ENCODE results near the gene ERMN. TPM values are rescaled to one million over a fixed set of nuclear protein-coding genes. Genes with fewer than 3 reads are reported as not detected.
A peak's percentile ranks its signal among the peaks of the same experiment; 100 is the strongest.
"Not testable (repeated sequence)": the region's sequence is repeated elsewhere in the genome, so short reads cannot be mapped to it uniquely, and the experiment has no call there.

Gene ERMN, protein sequence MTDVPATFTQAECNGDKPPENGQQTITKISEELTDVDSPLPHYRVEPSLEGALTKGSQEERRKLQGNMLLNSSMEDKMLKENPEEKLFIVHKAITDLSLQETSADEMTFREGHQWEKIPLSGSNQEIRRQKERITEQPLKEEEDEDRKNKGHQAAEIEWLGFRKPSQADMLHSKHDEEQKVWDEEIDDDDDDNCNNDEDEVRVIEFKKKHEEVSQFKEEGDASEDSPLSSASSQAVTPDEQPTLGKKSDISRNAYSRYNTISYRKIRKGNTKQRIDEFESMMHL
- under 1 TPM; 0.06 to 0.32 (median 0.14) TPM for total RNA-seq
- long read RNA-seq, donor 1, result 0 reads
- long read RNA-seq, donor 2, result 0 reads

DNA sequence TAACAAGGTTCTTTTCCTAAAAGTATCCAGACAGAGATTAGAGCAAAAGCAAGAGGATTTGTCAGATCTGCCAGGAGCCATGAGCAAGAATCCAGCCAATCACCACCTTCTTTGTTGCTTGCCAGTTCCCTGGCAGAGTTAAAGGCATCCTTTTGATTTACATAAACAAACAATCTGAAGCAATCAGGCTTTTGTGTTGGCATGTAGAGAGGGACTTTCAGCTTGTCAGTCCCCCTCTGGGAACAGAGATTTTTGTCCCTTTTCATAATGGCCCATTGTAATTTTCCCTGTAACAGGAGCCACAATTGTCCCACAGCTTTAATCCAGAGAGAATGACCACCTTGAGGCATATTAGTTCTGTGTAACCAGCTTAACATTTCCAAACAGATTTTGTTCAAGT is at the start of gene ERMN:
Gene ERMN, minus strand, starts transcription at position 39 of the 400 bp plus-strand sequence. CDS start 182 bp downstream, outside the sequence.
- intact Hi-C loops (cut with DNase I, micrococcal nuclease), result no loop called here
- Histone ChIP-seq H3K4me3 (no peak within 1 kb of the TSS), H3K4me1 (ENCODE audit: low read depth) (peaks cover 10% of the 10 kb centered on the region), H3K36me3 (ENCODE audit: low read depth) (no peaks in the 10 kb centered on the region), H3K9me3 (no peaks in the 10 kb centered on the region)
- ATAC-seq, result no peak
- DNase-seq, result no peak
- no peak for TF ChIP-seq CTCF (IDR thresholded peaks at IDR 0.05)

DNA sequence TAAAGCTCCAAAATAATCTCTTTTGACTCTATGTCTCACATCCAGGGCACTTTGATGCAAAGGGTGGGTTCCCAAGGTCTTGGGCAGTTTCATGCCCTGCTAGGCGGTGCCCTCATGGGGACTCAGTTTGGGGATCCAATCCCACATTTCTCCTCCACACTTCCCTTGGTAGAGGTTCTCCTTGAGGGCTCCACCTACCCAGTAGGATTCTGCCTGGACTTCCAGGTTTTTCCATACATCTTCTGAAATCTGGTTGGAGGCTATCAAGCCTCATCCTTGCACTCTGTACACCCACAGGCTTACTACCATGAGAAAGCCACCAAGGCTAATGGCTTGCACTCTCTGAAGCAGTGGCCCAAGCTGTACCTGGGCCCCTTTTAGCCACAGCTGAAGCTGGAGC is 49.8 kb upstream of the ERMN start:
- intact Hi-C loops (cut with DNase I, micrococcal nuclease), result no loop called here
- Histone ChIP-seq H3K36me3 (ENCODE audit: low read depth) (no peaks in the 10 kb centered on the region), H3K4me3 (no peak overlapping the region), H3K4me1 (ENCODE audit: low read depth) (no peaks in the 10 kb centered on the region), H3K9me3 (peaks cover 19% of the 10 kb centered on the region)
- TF ChIP-seq CTCF (IDR thresholded peaks at IDR 0.05), result no peak
- DNase-seq, result no peak
- no peak for ATAC-seq

GRCh38 chr2:157368508-157368907 is 42.9 kb upstream of the ERMN start:
- H3K4me1 ChIP-seq (ENCODE audit: low read depth); H3K9me3 ChIP-seq; H3K36me3 ChIP-seq (ENCODE audit: low read depth); H3K4me3 ChIP-seq; ATAC-seq; intact Hi-C loops (cut with DNase I, micrococcal nuclease); DNase-seq: not testable (repeated sequence)

DNA sequence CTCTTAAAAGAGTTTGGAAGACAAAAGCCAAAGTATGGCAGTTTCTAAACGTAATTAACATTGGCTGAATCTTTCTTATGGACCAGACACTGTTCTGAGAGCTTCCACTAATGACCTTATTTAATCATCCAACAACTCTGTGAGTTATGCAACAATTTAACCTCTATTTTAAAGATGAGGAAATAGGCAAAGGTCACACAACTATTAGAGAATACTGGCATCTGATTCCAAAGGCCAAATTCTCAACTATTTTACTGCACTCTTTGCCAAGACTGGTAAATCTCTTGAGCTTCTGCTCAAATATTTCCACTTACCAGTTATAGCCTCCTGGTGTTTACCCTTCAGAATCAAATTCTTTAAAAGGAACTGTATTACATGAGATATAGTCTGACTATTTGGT is 42.1 kb upstream of the ERMN start:
- H3K4me3 ChIP-seq, result no peak overlapping the region
- H3K9me3 ChIP-seq, result no peaks in the 10 kb centered on the region
- DNase-seq (no peak), ATAC-seq (no peak)
- no peaks in the 10 kb centered on the region for H3K4me1 ChIP-seq (ENCODE audit: low read depth)
- H3K36me3 ChIP-seq (ENCODE audit: low read depth), result no peaks in the 10 kb centered on the region
- TF ChIP-seq CTCF (IDR thresholded peaks at IDR 0.05), result no peak
- intact Hi-C loops (cut with DNase I, micrococcal nuclease), result no loop called here

DNA sequence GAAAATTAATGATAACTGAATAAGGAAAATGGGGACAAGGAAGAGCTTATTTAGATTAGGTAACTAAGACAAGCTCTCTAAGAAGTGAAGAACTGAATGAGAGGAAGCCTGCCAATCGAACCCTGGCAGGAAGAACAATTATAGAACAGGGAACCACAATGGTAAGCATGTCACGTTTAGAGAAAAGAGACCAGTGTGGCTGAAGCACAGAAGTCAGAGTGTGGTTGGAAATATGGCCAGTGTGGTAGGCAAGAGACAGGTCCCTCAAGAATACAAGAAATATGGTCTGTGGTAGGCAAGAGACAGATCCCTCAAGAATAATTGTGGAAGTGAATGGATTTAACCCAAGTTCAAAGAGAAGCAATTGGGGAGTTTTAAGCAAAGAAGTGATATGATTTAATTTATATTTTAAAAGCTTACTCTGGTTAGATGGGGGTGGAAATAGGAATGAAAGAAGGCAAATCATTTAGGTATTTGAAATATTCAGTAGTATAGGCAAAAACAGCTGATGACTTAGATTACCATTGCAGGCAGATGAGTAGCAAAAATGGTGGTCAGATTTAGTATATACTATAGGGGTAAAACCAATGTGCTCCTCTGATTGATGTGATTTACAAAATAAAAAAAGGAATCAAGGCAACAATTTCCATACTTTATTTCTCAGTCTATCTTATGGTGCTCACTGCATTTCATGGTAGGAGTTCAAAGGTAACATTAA is 38.8 kb upstream of the ERMN start:
- H3K4me3 ChIP-seq, result no peak overlapping the region
- ATAC-seq, result peak; percentile 30
- no peaks in the 10 kb centered on the region for H3K4me1 ChIP-seq (ENCODE audit: low read depth)
- intact Hi-C loops (cut with DNase I, micrococcal nuclease), result no loop called here
- no peak for TF ChIP-seq CTCF (IDR thresholded peaks at IDR 0.05)
- DNase-seq, result peak in 1 of 3 donors; percentile 7
- H3K36me3 ChIP-seq (ENCODE audit: low read depth), result no peaks in the 10 kb centered on the region
- H3K9me3 ChIP-seq, result peaks cover 11% of the 10 kb centered on the region

- no peak for DNase-seq
- intact Hi-C loops (cut with DNase I, micrococcal nuclease), result no loop called here
- Histone ChIP-seq H3K4me1 (ENCODE audit: low read depth) (no peaks in the 10 kb centered on the region), H3K9me3 (peaks cover 11% of the 10 kb centered on the region), H3K4me3 (no peak overlapping the region), H3K36me3 (ENCODE audit: low read depth) (no peaks in the 10 kb centered on the region)
- ATAC-seq, result no peak
- no peak for TF ChIP-seq CTCF (IDR thresholded peaks at IDR 0.05)
Measured at GRCh38 chr2:157363612-157364101, 38.0 kb upstream of the ERMN start.
